Activated T-cell treated with anti-CD3 and anti-CD28 coated beads, Interleukin-2, amount 50 U/mL, for 72 hours (primary cell): ENCODE data around the gene PLCH1. TPM values are rescaled to one million over a fixed set of nuclear protein-coding genes. Genes with fewer than 3 reads are reported as not detected.

ENCODE experiments used
- ATAC-seq, 2 donors: fragments of 150-1000 bp; cut with Tn5 transposase; replicated peaks in 1 of 2; 2 replicates each; pipeline ENCODE4 v1.10.0; 2021; ENCODE audit warnings: moderate library complexity in 2 of 2, mild to moderate bottlenecking in 1 of 2
- DNase-seq, 2 donors: peaks; one replicate each; pipeline ENCODE4 v3.0.0; 2021 to 2022; ENCODE audit warnings: mixed read lengths in 1 of 2
- H3K27ac Mint-ChIP-seq: one replicate; pipeline ENCODE4 v1.8.0; 2022; ENCODE audit warnings: mild to moderate bottlenecking, moderate library complexity, mixed read lengths
- H3K27me3 Mint-ChIP-seq: one replicate; pipeline ENCODE4 v1.8.0; 2022; ENCODE audit warnings: low read depth, mixed read lengths
- H3K36me3 Mint-ChIP-seq, 2 donors: one replicate each; pipeline ENCODE4 v1.8.0; 2022; ENCODE audit warnings: mixed read lengths in 2 of 2, mild to moderate bottlenecking in 1 of 2; ENCODE audit not compliant: insufficient read depth in 2 of 2
- H3K4me1 Mint-ChIP-seq: one replicate; pipeline ENCODE4 v1.8.0; 2022; ENCODE audit warnings: low read depth, mixed read lengths
- H3K4me3 Mint-ChIP-seq, 2 donors: one replicate each; pipeline ENCODE4 v1.8.0; 2022; ENCODE audit warnings: mild to moderate bottlenecking in 2 of 2, mixed read lengths in 2 of 2, moderate library complexity in 2 of 2
- H3K9me3 Mint-ChIP-seq, 2 donors: one replicate each; pipeline ENCODE4 v1.8.0; 2022; ENCODE audit warnings: mixed read lengths in 2 of 2
- total RNA-seq, 2 donors: library from RNA; stranded (reverse); gene quantifications; one replicate each; pipeline ENCODE4 v1.2.3, GENCODE V29; 2022

PLCH1 gene
- total RNA-seq, 2 donors from 2014 or later, result 0.14 to 1.1 TPM

DNA sequence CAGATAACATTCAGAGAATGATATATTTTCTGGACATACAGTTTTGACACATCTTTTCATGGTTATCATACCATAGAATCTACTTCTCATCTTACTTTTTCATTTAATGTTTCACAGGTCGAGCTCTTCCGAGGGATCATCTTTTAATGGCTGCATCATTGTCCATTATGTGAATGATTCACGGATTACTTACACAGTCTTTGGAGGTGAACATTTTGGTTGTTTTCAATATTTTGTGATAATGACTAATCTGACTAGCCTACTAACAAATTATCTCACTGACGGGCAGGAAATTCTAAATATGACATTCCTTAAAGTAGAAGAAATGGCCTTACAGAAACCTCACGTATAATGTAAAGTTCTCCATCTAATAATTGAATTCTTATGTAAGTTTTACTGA is 242.2 kb downstream of the PLCH1 start:
- no peaks in the 10 kb centered on the region for H3K9me3 Mint-ChIP-seq
- no peaks in the 10 kb centered on the region for H3K36me3 Mint-ChIP-seq
- H3K27ac Mint-ChIP-seq, result no peak overlapping the region
- H3K4me3 Mint-ChIP-seq, result no peak overlapping the region
- peaks cover 9% of the 10 kb centered on the region for H3K4me1 Mint-ChIP-seq
- ATAC-seq (no peak), DNase-seq (no peak)
- no peaks in the 10 kb centered on the region for H3K27me3 Mint-ChIP-seq

DNA sequence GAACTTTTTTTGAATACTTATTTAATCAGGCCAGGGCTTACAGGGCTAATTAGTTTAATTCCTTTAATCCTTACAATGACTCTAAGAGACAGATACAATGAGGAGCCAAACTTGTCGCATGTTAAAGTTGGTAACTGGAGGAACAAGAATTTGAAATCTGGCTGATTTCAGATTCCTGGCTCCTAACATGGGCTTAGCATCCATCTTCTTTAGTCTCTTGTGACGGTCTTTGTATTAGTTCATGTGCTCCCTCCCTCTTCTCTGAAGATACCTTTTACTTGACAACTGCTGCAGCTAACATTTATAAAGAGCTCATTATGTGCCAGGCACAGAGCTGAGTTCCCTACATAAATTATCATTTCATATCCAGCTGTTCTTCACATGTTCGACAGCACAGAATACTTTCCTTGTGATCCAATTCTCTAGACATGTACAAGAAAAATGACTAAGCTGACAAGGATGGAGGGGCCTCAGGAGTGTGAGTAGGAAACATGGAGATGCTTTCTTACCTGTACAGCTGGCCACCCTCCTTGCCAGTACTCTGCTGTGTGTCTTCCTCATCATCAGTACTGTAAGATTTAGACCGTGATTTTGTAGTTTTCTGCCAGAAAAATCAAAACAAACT is 244.6 kb downstream of the PLCH1 start:
- H3K27ac Mint-ChIP-seq, result no peak overlapping the region
- H3K4me1 Mint-ChIP-seq, result peaks cover 11% of the 10 kb centered on the region
- ATAC-seq (no peak), DNase-seq (no peak)
- no peaks in the 10 kb centered on the region for H3K36me3 Mint-ChIP-seq
- no peaks in the 10 kb centered on the region for H3K9me3 Mint-ChIP-seq
- H3K4me3 Mint-ChIP-seq, result no peak overlapping the region
- H3K27me3 Mint-ChIP-seq, result no peaks in the 10 kb centered on the region

DNA sequence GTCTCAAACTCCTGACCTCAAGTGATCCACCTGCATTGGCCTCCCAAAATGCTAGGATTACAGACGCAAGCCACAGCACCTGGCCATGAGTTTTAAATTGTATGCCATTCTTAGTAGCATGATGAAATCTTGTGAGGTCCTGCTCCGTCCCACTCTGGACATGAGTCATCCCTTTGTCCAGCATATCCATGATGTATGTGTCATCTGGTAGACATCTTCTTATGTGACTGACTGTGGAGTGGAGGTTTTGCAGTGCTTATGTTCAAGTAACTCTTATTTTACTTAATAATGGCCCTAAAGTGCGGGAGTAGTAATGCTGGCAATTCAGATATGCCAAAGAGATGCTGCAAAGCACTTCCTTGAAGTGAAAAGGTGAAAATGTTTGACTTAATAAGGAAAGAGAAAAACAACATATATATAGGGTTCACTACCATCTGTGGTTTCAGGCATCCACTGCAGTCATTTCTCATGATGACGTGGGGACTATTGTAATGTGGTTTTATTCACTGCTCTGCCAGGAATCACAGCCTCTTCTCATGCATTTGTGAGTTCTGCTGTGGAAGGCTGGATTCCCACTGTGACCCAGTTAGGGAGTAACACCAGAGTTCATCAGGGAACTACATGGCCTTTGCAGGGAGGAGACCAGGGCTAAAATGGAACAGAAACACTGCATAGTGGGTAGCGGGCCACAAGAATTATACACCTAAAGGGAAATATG is 246.8 kb downstream of the PLCH1 start:
- H3K27ac Mint-ChIP-seq, result no peak overlapping the region
- H3K36me3 Mint-ChIP-seq, result no peaks in the 10 kb centered on the region
- DNase-seq, result no peak
- H3K9me3 Mint-ChIP-seq, result no peaks in the 10 kb centered on the region
- H3K4me3 Mint-ChIP-seq, result no peak overlapping the region
- ATAC-seq, result peak; percentile 38 to 67
- peaks cover 26% of the 10 kb centered on the region for H3K4me1 Mint-ChIP-seq
- no peaks in the 10 kb centered on the region for H3K27me3 Mint-ChIP-seq

DNA sequence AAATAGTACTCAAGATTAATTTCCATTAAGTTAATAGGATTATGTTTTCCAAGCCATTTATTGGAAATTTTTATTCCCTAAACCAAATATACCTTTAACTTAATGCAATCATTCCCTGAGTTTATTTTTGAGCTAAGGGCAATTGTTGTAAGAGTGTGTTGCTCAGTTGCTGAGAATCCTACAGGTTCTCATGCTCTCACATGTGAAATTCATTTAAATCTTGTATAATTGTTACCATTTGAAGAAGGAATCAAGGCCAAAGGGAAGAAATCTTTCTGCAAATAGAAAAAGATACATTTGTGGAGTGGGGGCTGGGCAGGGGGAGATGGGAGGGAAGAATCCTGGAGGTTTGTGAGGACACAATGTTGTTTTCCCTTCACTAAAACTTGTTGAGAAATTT is 248.7 kb downstream of the PLCH1 start:
- no peaks in the 10 kb centered on the region for H3K9me3 Mint-ChIP-seq
- no peak overlapping the region for H3K27ac Mint-ChIP-seq
- no peaks in the 10 kb centered on the region for H3K27me3 Mint-ChIP-seq
- peaks cover 26% of the 10 kb centered on the region for H3K4me1 Mint-ChIP-seq
- DNase-seq, result no peak
- H3K4me3 Mint-ChIP-seq, result no peak overlapping the region
- no peak for ATAC-seq
- H3K36me3 Mint-ChIP-seq, result no peaks in the 10 kb centered on the region

DNA sequence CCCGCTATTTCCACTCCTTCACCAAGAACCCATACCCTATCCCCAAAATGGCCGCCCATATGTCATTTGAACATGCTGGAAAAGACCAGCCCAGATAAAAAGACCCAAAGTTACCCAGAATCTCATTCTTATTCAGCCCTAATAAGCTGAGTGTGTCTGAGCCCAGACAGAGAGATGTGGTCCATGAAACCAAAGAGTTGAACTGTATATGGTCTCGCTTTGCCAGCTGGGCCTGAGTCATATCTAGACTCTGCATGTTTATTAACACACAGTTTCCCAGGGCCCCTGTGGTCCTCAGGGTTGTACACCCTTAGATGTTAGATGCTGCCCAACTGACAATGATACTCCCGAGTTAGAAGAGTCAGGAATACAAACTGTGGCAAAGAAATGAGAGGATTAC is 249.5 kb downstream of the PLCH1 start:
- no peak overlapping the region for H3K4me3 Mint-ChIP-seq
- DNase-seq, result peak in 1 of 2 donors; percentile 5
- H3K27ac Mint-ChIP-seq, result no peak overlapping the region
- H3K9me3 Mint-ChIP-seq, result no peaks in the 10 kb centered on the region
- peak; percentile 28 to 58 for ATAC-seq
- no peaks in the 10 kb centered on the region for H3K36me3 Mint-ChIP-seq
- H3K27me3 Mint-ChIP-seq, result no peaks in the 10 kb centered on the region
- peaks cover 26% of the 10 kb centered on the region for H3K4me1 Mint-ChIP-seq

DNA sequence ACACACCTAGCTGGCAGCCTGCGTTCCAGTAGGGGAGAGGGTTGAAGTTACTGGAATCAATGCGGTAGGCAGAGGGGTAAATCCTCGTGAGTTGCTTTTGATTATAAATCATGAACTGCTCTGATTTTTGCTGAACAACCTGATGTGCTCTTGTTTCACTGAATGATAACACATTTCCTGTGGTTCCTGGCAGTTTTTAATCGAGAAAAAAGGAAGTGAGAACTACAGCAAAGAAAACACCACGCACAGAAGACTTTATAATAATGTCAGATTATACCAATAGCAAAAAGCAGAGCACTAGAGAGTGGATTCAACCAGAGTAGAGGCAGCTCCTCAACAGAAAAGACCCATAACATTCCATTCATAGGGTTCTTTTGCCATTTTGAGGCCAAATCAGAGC is 250.5 kb downstream of the PLCH1 start:
- ATAC-seq, result no peak

DNA sequence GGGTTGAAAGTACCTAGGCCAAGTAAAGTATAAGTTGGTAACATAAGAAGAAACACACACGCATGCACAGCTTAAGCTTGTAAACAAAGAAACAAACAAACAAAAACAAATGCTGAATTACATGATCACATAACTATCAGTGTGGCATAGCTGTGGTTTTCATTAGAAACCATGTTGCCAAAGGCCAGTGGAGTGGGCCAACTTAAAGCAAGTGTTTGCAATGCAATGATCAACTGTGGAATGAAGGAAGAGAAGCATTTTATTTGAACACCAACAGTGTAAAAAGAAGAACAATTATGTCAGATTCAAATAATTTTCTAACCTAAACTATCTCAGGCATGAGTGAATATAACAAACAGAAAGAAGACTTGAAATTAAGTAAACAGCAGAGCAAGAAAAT is 252.0 kb downstream of the PLCH1 start:
- ATAC-seq, result no peak
- no peaks in the 10 kb centered on the region for H3K9me3 Mint-ChIP-seq
- H3K36me3 Mint-ChIP-seq, result no peaks in the 10 kb centered on the region
- H3K4me3 Mint-ChIP-seq, result no peak overlapping the region
- H3K27ac Mint-ChIP-seq, result no peak overlapping the region
- DNase-seq, result no peak
- peaks cover 18% of the 10 kb centered on the region for H3K4me1 Mint-ChIP-seq
- H3K27me3 Mint-ChIP-seq, result no peaks in the 10 kb centered on the region

More for the DNA sequence above, 250.5 kb downstream of the PLCH1 start:
- Mint-ChIP-seq H3K9me3 (no peaks in the 10 kb centered on the region), H3K4me1 (peaks cover 26% of the 10 kb centered on the region), H3K36me3 (no peaks in the 10 kb centered on the region), H3K4me3 (peak overlapping the region in 1 of 2 donors; percentile 11), H3K27me3 (no peaks in the 10 kb centered on the region), H3K27ac (no peak overlapping the region)
- DNase-seq, result no peak

DNA sequence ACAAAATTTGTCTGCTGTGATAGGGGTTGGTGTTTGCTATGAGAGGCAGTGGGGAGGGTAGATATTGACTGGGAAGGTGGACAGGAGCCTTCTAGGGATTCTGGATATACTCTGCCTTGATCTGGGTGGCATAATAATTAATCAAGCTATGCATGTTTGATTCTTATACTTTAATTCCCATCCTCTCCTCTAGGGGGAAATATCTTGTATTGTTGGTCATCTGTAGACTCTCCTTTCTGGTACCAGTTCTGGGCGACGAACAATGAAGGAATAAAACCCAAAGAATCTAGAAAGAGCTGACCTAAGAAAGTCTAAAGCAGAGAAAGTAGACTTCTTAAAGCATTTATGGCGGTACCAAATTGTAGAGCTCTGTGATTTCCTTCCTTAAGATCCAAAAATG is 253.2 kb downstream of the PLCH1 start:
- Mint-ChIP-seq H3K4me3 (no peak overlapping the region), H3K4me1 (peaks cover 17% of the 10 kb centered on the region), H3K36me3 (no peaks in the 10 kb centered on the region), H3K27me3 (no peaks in the 10 kb centered on the region), H3K9me3 (no peaks in the 10 kb centered on the region), H3K27ac (no peak overlapping the region)
- ATAC-seq, result no peak
- no peak for DNase-seq

DNA sequence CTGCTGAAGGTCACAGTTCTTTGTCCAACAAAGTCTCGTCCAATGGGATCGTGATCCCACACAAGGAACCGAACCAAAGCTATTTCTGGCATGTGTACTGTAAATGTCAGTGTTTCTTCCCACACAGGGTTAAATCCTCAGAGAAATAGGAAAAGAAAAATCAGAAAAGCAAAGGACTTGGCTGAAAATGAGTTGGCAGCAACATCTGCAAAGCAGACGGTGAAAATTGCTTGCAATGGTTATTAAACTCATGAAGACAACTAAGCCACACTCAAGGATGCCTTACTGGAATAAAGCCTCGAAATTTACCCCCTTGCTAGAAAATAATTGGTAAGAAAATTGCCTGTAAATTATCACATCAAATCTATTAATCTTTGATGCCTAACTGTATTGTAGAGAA is 256.2 kb downstream of the PLCH1 start:
- H3K9me3 Mint-ChIP-seq, result no peaks in the 10 kb centered on the region
- H3K27ac Mint-ChIP-seq, result no peak overlapping the region
- DNase-seq (no peak), ATAC-seq (no peak)
- H3K27me3 Mint-ChIP-seq, result no peaks in the 10 kb centered on the region
- H3K4me3 Mint-ChIP-seq, result no peak overlapping the region
- H3K4me1 Mint-ChIP-seq, result peaks cover 7% of the 10 kb centered on the region
- no peaks in the 10 kb centered on the region for H3K36me3 Mint-ChIP-seq

DNA sequence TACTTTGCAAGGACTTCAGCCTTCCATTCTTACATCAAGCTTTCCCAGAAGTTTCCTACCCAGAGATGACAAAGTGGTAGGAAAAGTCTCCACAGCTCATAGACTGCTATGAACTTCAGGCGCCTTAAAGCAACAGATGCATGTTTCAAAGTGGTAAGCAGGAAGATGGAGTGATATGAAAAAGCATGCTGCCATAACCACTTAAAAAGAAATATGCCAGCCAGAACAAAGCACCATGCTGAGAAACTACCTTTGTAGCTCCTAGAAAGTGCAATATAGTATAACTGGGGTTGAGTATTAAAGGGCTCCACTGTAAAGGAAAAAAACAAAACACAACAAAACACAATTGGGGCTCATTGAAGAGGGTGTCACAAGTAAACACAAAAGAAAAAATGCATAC is 259.0 kb downstream of the PLCH1 start:
- H3K4me1 Mint-ChIP-seq, result peaks cover 7% of the 10 kb centered on the region
- H3K27ac Mint-ChIP-seq, result no peak overlapping the region
- ATAC-seq, result no peak

DNA sequence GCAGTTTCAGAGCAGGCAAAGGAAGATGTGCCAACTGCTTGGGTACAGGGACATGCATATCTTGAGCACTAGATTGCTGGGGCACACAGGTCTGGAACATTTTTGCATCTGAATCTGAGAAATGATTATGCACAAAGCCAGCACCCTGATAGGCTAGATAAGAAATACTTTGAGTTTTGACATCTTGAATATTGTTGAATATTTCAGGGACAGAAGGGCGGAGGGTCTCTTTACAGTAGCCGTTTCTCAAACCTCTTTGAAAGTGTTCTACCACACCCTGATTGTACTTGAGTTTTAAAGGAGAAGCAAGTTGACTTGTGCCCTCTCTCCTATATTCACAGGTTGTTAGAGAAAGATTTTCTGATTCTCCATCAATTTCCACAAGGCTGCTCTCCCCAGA is 263.3 kb downstream of the PLCH1 start:
- no peak for ATAC-seq
- peaks cover 0 to 3% of the 10 kb centered on the region in 2 donors for H3K36me3 Mint-ChIP-seq
- no peak for DNase-seq
- H3K9me3 Mint-ChIP-seq, result peaks cover 2 to 10% of the 10 kb centered on the region in 2 donors
- H3K27ac Mint-ChIP-seq, result no peak overlapping the region
- no peak overlapping the region for H3K4me3 Mint-ChIP-seq
- peaks cover 7% of the 10 kb centered on the region for H3K4me1 Mint-ChIP-seq
- no peaks in the 10 kb centered on the region for H3K27me3 Mint-ChIP-seq

More for the DNA sequence above, 259.0 kb downstream of the PLCH1 start:
- no peak overlapping the region for H3K4me3 Mint-ChIP-seq
- no peaks in the 10 kb centered on the region for H3K36me3 Mint-ChIP-seq
- DNase-seq, result no peak
- no peaks in the 10 kb centered on the region for H3K27me3 Mint-ChIP-seq
- no peaks in the 10 kb centered on the region for H3K9me3 Mint-ChIP-seq

DNA sequence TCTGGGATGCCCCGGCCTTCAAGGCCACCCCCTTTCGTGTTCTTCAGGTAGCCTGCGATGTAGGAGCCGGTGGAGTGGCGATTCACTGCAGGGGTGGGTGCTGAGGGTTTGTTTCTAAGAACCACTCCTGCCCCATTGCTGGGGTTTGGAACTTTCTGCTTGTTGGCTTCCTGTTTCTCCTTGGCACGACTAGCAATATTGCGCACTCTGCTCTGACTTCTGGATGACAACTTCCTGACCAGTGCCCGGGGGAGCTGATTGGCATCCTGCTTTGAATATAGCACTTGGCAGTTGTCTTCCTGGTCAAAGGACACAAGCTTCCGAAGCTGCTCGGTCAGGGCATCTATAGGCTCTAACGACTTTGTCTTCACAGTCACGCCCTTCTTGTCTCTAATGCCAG is 263.8 kb downstream of the PLCH1 start:
- no peaks in the 10 kb centered on the region for H3K27me3 Mint-ChIP-seq
- H3K4me1 Mint-ChIP-seq, result peaks cover 5% of the 10 kb centered on the region
- DNase-seq (no peak), ATAC-seq (no peak)
- H3K27ac Mint-ChIP-seq, result no peak overlapping the region
- peaks cover 0 to 3% of the 10 kb centered on the region in 2 donors for H3K36me3 Mint-ChIP-seq
- H3K4me3 Mint-ChIP-seq, result no peak overlapping the region
- H3K9me3 Mint-ChIP-seq, result peaks cover 2 to 12% of the 10 kb centered on the region in 2 donors

DNA sequence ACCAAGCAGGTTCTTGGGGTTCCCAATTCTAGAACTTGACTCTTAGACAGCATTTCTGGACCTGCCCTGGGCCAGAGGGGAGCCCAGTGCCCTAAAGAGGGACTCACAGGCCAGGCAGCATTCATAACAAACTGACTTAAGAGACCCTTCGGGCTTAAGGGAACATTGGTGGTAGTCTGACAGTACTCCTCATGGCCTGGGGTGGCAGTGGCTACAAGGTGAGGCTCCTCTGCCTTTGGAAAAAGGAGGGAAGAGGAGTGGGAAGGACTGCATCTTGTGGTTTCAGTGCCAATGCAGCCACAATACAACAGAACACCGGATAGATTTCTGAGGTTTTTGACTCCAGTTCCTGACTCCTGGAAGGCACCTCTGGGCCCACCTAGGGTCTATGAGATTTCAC is 279.2 kb downstream of the PLCH1 start:
- ATAC-seq (no peak), DNase-seq (no peak)
- peaks cover 10 to 15% of the 10 kb centered on the region in 2 donors for H3K9me3 Mint-ChIP-seq
- H3K4me1 Mint-ChIP-seq, result no peaks in the 10 kb centered on the region
- no peaks in the 10 kb centered on the region for H3K27me3 Mint-ChIP-seq
- H3K27ac Mint-ChIP-seq, result no peak overlapping the region
- H3K36me3 Mint-ChIP-seq, result peaks cover 3 to 5% of the 10 kb centered on the region in 2 donors
- no peak overlapping the region for H3K4me3 Mint-ChIP-seq

DNA sequence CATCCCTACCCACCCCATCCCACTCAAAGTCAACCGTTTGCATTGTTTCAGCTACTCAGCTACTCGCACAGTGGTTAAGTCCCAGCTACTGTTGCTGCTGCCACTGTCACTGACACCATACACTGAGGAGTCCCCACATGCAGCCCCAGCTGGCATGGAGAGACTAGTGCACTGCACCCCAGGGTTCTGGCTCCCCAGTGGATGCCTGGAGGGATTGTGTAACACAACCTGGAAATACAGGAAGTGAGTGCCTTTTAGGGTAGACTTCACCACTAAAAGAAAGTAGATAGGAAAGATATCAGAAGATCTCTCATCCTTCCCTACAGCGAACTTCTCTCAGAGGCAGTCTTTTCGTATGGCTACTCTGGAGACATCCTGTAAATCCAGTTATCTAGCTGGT is 282.2 kb downstream of the PLCH1 start:
- no peak for DNase-seq
- Mint-ChIP-seq H3K4me1 (no peaks in the 10 kb centered on the region), H3K9me3 (peaks cover 3 to 8% of the 10 kb centered on the region in 2 donors), H3K4me3 (no peak overlapping the region), H3K27me3 (no peaks in the 10 kb centered on the region), H3K27ac (no peak overlapping the region), H3K36me3 (no peaks in the 10 kb centered on the region)
- ATAC-seq, result no peak
